HepG2 (cell line): ENCODE results near the gene C2. TPM values are rescaled to one million over a fixed set of nuclear protein-coding genes. Genes with fewer than 3 reads are reported as not detected.

Experiments
- BRD4 ChIP-seq: sonication (generic); formaldehyde crosslinking; IDR thresholded peaks from 2 replicates; pipeline ENCODE4 v1.4.0; 2020; ENCODE audit warnings: missing genetic modification reagents
- GABPA ChIP-seq, 2 experiments: IDR thresholded peaks; 2 replicates each; pipeline ENCODE4 v1.6.1; 2011 to 2016; ENCODE audit warnings: low read depth in 2 of 2, low read length in 1 of 2, missing biosample characterization in 1 of 2, missing genetic modification characterization in 1 of 2
- HIC2 ChIP-seq: sonication (generic); formaldehyde crosslinking; IDR thresholded peaks from 2 replicates; pipeline ENCODE4 v1.9.0; 2022; ENCODE audit warnings: low read depth, missing genetic modification reagents
- HMGXB4 ChIP-seq, 2 experiments: sonication (generic) in 1 of 2; formaldehyde crosslinking in 1 of 2; IDR thresholded peaks; 2 replicates each; pipeline versions ENCODE4 v1.4.0 to v1.6.1; 2018 to 2020; ENCODE audit warnings: missing genetic modification reagents in 2 of 2, borderline replicate concordance in 1 of 2, low read depth in 1 of 2, mild to moderate bottlenecking in 1 of 2, missing biosample characterization in 1 of 2
- HNRNPL ChIP-seq: fragments of 200-400 bp; formaldehyde crosslinking; IDR thresholded peaks from 2 replicates; pipeline ENCODE4 v1.6.1; 2017; ENCODE audit warnings: mild to moderate bottlenecking, low read depth, low read length
- KDM6A ChIP-seq: IDR thresholded peaks from 2 replicates; pipeline ENCODE4 v1.6.1; 2016; ENCODE audit warnings: low read depth
- MED13 ChIP-seq: sonication (generic); formaldehyde crosslinking; IDR thresholded peaks from 2 replicates; pipeline ENCODE4 v1.5.0; 2020; ENCODE audit warnings: missing genetic modification reagents
- MED8 ChIP-seq: sonication (generic); formaldehyde crosslinking; IDR thresholded peaks from 2 replicates; pipeline ENCODE4 v1.8.1; 2023; ENCODE audit warnings: mild to moderate bottlenecking, missing genetic modification reagents; ENCODE audit not compliant: insufficient replicate concordance
- ZNF121 ChIP-seq: sonication (generic); formaldehyde crosslinking; IDR thresholded peaks from 2 replicates; pipeline ENCODE4 v1.5.0; 2020; ENCODE audit warnings: mild to moderate bottlenecking, missing genetic modification reagents
- ZNF142 ChIP-seq: sonication (generic); formaldehyde crosslinking; IDR thresholded peaks from 2 replicates; pipeline ENCODE4 v1.4.0; 2020; ENCODE audit warnings: missing genetic modification reagents
- ZNF205 ChIP-seq: IDR thresholded peaks from 2 replicates; pipeline ENCODE4 v1.6.1; 2018; ENCODE audit warnings: missing biosample characterization, missing genetic modification reagents
- ZNF230 ChIP-seq: sonication (generic); formaldehyde crosslinking; IDR thresholded peaks from 2 replicates; pipeline ENCODE4 v1.4.0; 2020; ENCODE audit warnings: mild to moderate bottlenecking, missing genetic modification reagents
- ZNF343 ChIP-seq: sonication (generic); formaldehyde crosslinking; IDR thresholded peaks from 2 replicates; pipeline ENCODE4 v1.4.0; 2020; ENCODE audit warnings: mild to moderate bottlenecking, missing genetic modification reagents
- ZNF574 ChIP-seq: sonication (generic); formaldehyde crosslinking; IDR thresholded peaks from 2 replicates; pipeline ENCODE4 v1.4.0; 2020; ENCODE audit warnings: missing genetic modification reagents
- ZNF816 ChIP-seq: sonication (generic); formaldehyde crosslinking; IDR thresholded peaks from 2 replicates; pipeline ENCODE4 v1.8.0; 2022; ENCODE audit warnings: missing genetic modification reagents, mild to moderate bottlenecking, borderline replicate concordance
- polyA plus RNA-seq, 8 experiments: library from polyadenylated mRNA; depleted of rRNA in 3 of 8; stranded (reverse) in 7 of 8; unstranded in 1 of 8; fragments of >200 nt; fragmentation: Illumina TruSeq in 4 of 8; extraction: Trizol in 4 of 8; gene quantifications; 2 replicates each; pipeline versions ENCODE4 v1.2.1 to v1.2.3, GENCODE V29; 2011 to 2016; ENCODE audit warnings: low read depth in 4 of 8, missing spikeins in 1 of 8, mixed read lengths in 1 of 8; ENCODE audit not compliant: insufficient read depth in 1 of 8
- total RNA-seq, 5 experiments: library from RNA; depleted of rRNA; stranded (reverse); fragments of >200 nt; fragmentation: Illumina TruSeq; extraction: Trizol; gene quantifications; 2 replicates each; pipeline ENCODE4 v1.2.3, GENCODE V29; 2016; ENCODE audit warnings: low read depth in 1 of 5

The C2 gene
- total and polyA plus RNA-seq, 2 of the 13 experiments (the other 11 are each of a cell fraction or from before 2014, with no cell fraction given) = 165 to 307 TPM

- no peak for TF ChIP-seq MED8 (CRISPR knock-in tag)
- TF ChIP-seq BRD4 (CRISPR knock-in tag) = no peak
- TF ChIP-seq MED13 (CRISPR knock-in tag) = no peak
- TF ChIP-seq HMGXB4 (CRISPR knock-in tag; IDR thresholded peaks at IDR 0.05; ENCODE audit: borderline replicate concordance in 1 of 2, low read depth in 1 of 2) = no peak; a peak in 1 of 4 replicates
- TF ChIP-seq ZNF230 = peak; percentile 74; the same call in 1 of the 2 replicates
- no peak for TF ChIP-seq HNRNPL
- TF ChIP-seq HIC2 = no peak
- no peak for TF ChIP-seq ZNF343 (CRISPR knock-in tag)
- no peak for TF ChIP-seq ZNF816 (CRISPR knock-in tag)
- no peak for TF ChIP-seq ZNF121
- peak; percentile 66; the same call in 1 of the 2 replicates for TF ChIP-seq ZNF142
- TF ChIP-seq KDM6A = no peak
- TF ChIP-seq ZNF574 (CRISPR knock-in tag) = no peak
- TF ChIP-seq ZNF205 (CRISPR knock-in tag) = no peak
- TF ChIP-seq GABPA (IDR thresholded peaks at IDR 0.05; ENCODE audit: low read depth, low read length) = no peak
- TF ChIP-seq GABPA (CRISPR knock-in tag; IDR thresholded peaks at IDR 0.05; ENCODE audit: low read depth) = no peak
Measured at GRCh38 chr6:31927863-31928671, 550 bp downstream of the C2 start (continued).
